ENCODE data around the gene ATXN10. TPM values are rescaled to one million over a fixed set of nuclear protein-coding genes. Genes with fewer than 3 reads are reported as not detected.
"Not testable (repeated sequence)": the region's sequence is repeated elsewhere in the genome, so short reads cannot be mapped to it uniquely, and the experiment has no call there.

ATXN10 gene
- total RNA-seq, 1 experiment from 2014 or later: 303 TPM

GRCh38 chr22:45793161-45793560 lies 121.5 kb downstream of the ATXN10 start:
- ChIA-PET CTCF (no interaction called here), POLR2A (ENCODE audit: unreplicated experiment) (interaction anchor here (0.6 kb wide), 1 partner anchor 188 kb away, joined by 8 read pairs; no protein-coding TSS in a partner anchor)
- peaks cover 57% of the 10 kb centered on the region for H3K36me3 ChIP-seq (ENCODE audit: low read depth)

GRCh38 chr22:45793892-45794291 lies 122.3 kb downstream of the ATXN10 start:
- Histone ChIP-seq H3K9me2 (ENCODE audit: insufficient read depth) (no peaks in the 10 kb centered on the region), H2AFZ (no peak overlapping the region), H3K27ac (no peak overlapping the region), H3K27me3 (ENCODE audit: insufficient read depth, low read depth) (no peaks in the 10 kb centered on the region), H4K20me1 (ENCODE audit: insufficient read depth) (no peaks in the 10 kb centered on the region), H3K36me3 (ENCODE audit: low read depth) (peaks cover 65% of the 10 kb centered on the region), H3K9me3 (ENCODE audit: insufficient read depth, low read depth) (peaks cover 39% of the 10 kb centered on the region), H3K4me2 (no peak overlapping the region), H3F3A (ENCODE audit: insufficient read depth, low read depth) (peaks cover 26% of the 10 kb centered on the region), H3K4me3 (no peak overlapping the region), H3K79me2 (ENCODE audit: low read depth) (peaks cover 17% of the 10 kb centered on the region), H3K4me1 (replicated peaks; ENCODE audit: insufficient read depth) (no peaks in the 10 kb centered on the region)
- no peak for TF ChIP-seq EZH2 (IDR thresholded peaks at IDR 0.05; ENCODE audit: low read depth)
- no peak for TF ChIP-seq CTCF (conservative IDR thresholded peaks at IDR 0.05)
- BruUV-seq (replicated peaks): no TSS peak
- ChIA-PET CTCF (no interaction called here), POLR2A (ENCODE audit: unreplicated experiment) (interaction anchor here (0.6 kb wide), 1 partner anchor 187 kb away, joined by 8 read pairs; no protein-coding TSS in a partner anchor)
- intact Hi-C loops (cut with micrococcal nuclease; ENCODE audit: unreplicated experiment): no loop called here
- no peak for DNase-seq

More at GRCh38 chr22:45793161-45793560, 121.5 kb downstream of the ATXN10 start:
- no peak overlapping the region for H3K4me2 ChIP-seq
- no peak for DNase-seq
- H4K20me1 ChIP-seq (ENCODE audit: insufficient read depth): no peaks in the 10 kb centered on the region
- no peaks in the 10 kb centered on the region for H3K27me3 ChIP-seq (ENCODE audit: insufficient read depth, low read depth)
- TF ChIP-seq CTCF (conservative IDR thresholded peaks at IDR 0.05) (no peak), EZH2 (IDR thresholded peaks at IDR 0.05; ENCODE audit: low read depth) (no peak)
- BruUV-seq (replicated peaks): no TSS peak
- no peak overlapping the region for H2AFZ ChIP-seq
- H3K4me1 ChIP-seq (replicated peaks; ENCODE audit: insufficient read depth): no peaks in the 10 kb centered on the region
- no peak overlapping the region for H3K4me3 ChIP-seq
- no peaks in the 10 kb centered on the region for H3K9me2 ChIP-seq (ENCODE audit: insufficient read depth)
- intact Hi-C loops (cut with micrococcal nuclease; ENCODE audit: unreplicated experiment): no loop called here
- H3K27ac ChIP-seq: no peak overlapping the region
- peaks cover 39% of the 10 kb centered on the region for H3K9me3 ChIP-seq (ENCODE audit: insufficient read depth, low read depth)
- peaks cover 26% of the 10 kb centered on the region for H3F3A ChIP-seq (ENCODE audit: insufficient read depth, low read depth)
- H3K79me2 ChIP-seq (ENCODE audit: low read depth): peaks cover 24% of the 10 kb centered on the region

DNA sequence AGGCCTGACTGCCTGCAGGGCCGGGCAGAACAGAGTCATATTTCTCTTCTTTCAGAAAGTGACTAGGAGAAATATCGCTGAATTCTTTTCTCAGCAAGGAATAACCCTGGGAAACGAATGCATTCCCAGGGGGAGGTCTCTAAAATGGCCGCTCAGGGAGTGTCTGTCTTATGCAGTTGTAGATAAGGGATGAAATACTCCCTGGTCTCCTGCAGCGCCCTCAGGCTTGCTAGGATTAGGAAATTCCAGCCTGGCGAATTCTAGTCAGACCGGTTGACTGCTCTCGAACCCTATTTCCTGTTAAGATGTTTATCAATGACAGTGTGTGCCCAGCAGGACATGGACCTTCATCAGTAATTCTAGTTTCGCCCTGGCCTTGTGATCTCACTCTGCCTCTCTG lies 124.4 kb downstream of the ATXN10 start:
- Histone ChIP-seq H3K79me2 (ENCODE audit: low read depth) (peaks cover 10% of the 10 kb centered on the region), H3K9me3 (ENCODE audit: insufficient read depth, low read depth) (peaks cover 41% of the 10 kb centered on the region), H3K36me3 (ENCODE audit: low read depth) (peaks cover 79% of the 10 kb centered on the region), H3F3A (ENCODE audit: insufficient read depth, low read depth) (peaks cover 32% of the 10 kb centered on the region)
- H4K20me1 ChIP-seq (ENCODE audit: insufficient read depth); H3K27ac ChIP-seq; intact Hi-C loops (cut with micrococcal nuclease; ENCODE audit: unreplicated experiment); DNase-seq; H3K27me3 ChIP-seq (ENCODE audit: insufficient read depth, low read depth); POLR2A ChIA-PET (ENCODE audit: unreplicated experiment); H2AFZ ChIP-seq; H3K4me2 ChIP-seq; H3K9me2 ChIP-seq (ENCODE audit: insufficient read depth); H3K4me1 ChIP-seq (replicated peaks; ENCODE audit: insufficient read depth); BruUV-seq (replicated peaks); H3K4me3 ChIP-seq; CTCF ChIA-PET: not testable (repeated sequence)

- BruUV-seq (replicated peaks): no TSS peak
- Histone ChIP-seq H3K4me1 (replicated peaks; ENCODE audit: insufficient read depth) (peaks cover 7% of the 10 kb centered on the region), H2AFZ (no peak overlapping the region), H3K9me3 (ENCODE audit: insufficient read depth, low read depth) (peaks cover 31% of the 10 kb centered on the region), H3K4me2 (no peak overlapping the region), H4K20me1 (ENCODE audit: insufficient read depth) (no peaks in the 10 kb centered on the region), H3K79me2 (ENCODE audit: low read depth) (peaks cover 5% of the 10 kb centered on the region; the same call in 1 of the 2 replicates), H3F3A (ENCODE audit: insufficient read depth, low read depth) (peaks cover 28% of the 10 kb centered on the region), H3K4me3 (no peak overlapping the region), H3K9me2 (ENCODE audit: insufficient read depth) (no peaks in the 10 kb centered on the region), H3K27me3 (ENCODE audit: insufficient read depth, low read depth) (no peaks in the 10 kb centered on the region), H3K27ac (no peak overlapping the region), H3K36me3 (ENCODE audit: low read depth) (peaks cover 65% of the 10 kb centered on the region)
- POLR2A ChIA-PET (ENCODE audit: unreplicated experiment): interaction anchor here (0.6 kb wide), 1 partner anchor 40 kb away, joined by 3 read pairs; no protein-coding TSS in a partner anchor
- intact Hi-C loops (cut with micrococcal nuclease; ENCODE audit: unreplicated experiment): no loop called here
- no peak for DNase-seq
- CTCF ChIA-PET: interaction anchor here (0.7 kb wide), 1 partner anchor 302 kb away, joined by 3 read pairs; no protein-coding TSS in a partner anchor
- TF ChIP-seq CTCF (conservative IDR thresholded peaks at IDR 0.05) (no peak), EZH2 (IDR thresholded peaks at IDR 0.05; ENCODE audit: low read depth) (no peak)
Measured at GRCh38 chr22:45799291-45799690, 127.7 kb downstream of the ATXN10 start.

Measured in PC-9 (cell line).